ENCODE measurements around the gene METRNL. TPM values are rescaled to one million over a fixed set of nuclear protein-coding genes. Genes with fewer than 3 reads are reported as not detected.
"Not testable (repeated sequence)": the region's sequence is repeated elsewhere in the genome, so short reads cannot be mapped to it uniquely, and the experiment has no call there.

The METRNL gene
- total RNA-seq, 1 donor from 2014 or later, result 59.8 TPM

DNA sequence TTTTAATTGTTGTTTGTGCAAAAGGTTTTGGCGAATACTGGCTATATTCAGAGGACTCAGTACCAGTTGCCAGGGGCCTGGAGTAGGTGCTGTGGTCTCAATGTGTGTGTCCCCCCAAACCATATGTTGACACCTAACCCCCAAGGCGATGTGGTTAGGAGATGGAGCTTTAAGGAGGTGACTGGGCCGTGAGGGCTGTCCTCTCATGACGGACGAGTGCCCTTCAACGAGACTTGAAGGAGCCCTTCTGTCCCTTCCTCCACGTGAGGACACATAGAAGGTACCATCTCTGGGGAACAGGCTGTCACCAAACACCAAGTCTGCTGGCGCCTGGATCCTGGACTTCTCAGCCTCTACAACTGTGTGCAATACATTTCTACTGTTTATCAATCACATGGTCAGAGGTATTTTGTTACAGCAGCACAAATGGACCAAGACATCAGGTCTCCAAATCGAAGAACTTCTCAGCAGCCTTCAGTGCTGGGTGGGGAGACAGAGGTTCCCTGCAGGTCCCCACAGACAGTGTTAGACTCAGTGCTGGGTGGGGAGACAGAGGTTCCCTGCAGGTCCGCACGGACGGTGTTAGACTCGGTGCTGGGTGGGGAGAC lies 24.8 kb upstream of the METRNL start:
- DNase-seq, result peak; percentile 37
- no peaks in the 10 kb centered on the region for H3K36me3 ChIP-seq
- no peaks in the 10 kb centered on the region for H3K9me3 ChIP-seq
- TF ChIP-seq, protein P1, sequence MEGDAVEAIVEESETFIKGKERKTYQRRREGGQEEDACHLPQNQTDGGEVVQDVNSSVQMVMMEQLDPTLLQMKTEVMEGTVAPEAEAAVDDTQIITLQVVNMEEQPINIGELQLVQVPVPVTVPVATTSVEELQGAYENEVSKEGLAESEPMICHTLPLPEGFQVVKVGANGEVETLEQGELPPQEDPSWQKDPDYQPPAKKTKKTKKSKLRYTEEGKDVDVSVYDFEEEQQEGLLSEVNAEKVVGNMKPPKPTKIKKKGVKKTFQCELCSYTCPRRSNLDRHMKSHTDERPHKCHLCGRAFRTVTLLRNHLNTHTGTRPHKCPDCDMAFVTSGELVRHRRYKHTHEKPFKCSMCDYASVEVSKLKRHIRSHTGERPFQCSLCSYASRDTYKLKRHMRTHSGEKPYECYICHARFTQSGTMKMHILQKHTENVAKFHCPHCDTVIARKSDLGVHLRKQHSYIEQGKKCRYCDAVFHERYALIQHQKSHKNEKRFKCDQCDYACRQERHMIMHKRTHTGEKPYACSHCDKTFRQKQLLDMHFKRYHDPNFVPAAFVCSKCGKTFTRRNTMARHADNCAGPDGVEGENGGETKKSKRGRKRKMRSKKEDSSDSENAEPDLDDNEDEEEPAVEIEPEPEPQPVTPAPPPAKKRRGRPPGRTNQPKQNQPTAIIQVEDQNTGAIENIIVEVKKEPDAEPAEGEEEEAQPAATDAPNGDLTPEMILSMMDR (IDR thresholded peaks at IDR 0.05), result no peak
- H3K27ac ChIP-seq, result peak overlapping the region; percentile 74
- H3K4me3 ChIP-seq, result no peak overlapping the region
- H3K27me3 ChIP-seq (ENCODE audit: low read depth), result no peaks in the 10 kb centered on the region
- intact Hi-C loops (cut with DNase I), result no loop called here
- ATAC-seq, result no peak
- H3K4me1 ChIP-seq, result peaks cover 30% of the 10 kb centered on the region

DNA sequence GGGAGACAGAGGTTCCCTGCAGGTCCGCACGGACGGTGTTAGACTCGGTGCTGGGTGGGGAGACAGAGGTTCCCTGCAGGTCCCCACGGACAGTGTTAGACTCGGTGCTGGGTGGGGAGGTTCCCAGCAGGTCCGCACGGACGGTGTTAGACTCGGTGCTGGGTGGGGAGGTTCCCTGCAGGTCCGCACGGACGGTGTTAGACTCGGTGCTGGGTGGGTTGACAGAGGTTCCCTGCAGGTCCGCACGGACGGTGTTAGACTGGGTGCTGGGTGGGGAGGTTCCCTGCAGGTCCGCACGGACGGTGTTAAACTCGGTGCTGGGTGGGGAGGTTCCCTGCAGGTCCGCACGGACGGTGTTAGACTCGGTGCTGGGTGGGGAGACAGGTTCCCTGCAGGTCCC lies 24.2 kb upstream of the METRNL start:
- H3K9me3 ChIP-seq; ATAC-seq; H3K4me3 ChIP-seq; H3K36me3 ChIP-seq; H3K27ac ChIP-seq; DNase-seq; H3K27me3 ChIP-seq (ENCODE audit: low read depth); intact Hi-C loops (cut with DNase I): not testable (repeated sequence)
- peaks cover 30% of the 10 kb centered on the region for H3K4me1 ChIP-seq

DNA sequence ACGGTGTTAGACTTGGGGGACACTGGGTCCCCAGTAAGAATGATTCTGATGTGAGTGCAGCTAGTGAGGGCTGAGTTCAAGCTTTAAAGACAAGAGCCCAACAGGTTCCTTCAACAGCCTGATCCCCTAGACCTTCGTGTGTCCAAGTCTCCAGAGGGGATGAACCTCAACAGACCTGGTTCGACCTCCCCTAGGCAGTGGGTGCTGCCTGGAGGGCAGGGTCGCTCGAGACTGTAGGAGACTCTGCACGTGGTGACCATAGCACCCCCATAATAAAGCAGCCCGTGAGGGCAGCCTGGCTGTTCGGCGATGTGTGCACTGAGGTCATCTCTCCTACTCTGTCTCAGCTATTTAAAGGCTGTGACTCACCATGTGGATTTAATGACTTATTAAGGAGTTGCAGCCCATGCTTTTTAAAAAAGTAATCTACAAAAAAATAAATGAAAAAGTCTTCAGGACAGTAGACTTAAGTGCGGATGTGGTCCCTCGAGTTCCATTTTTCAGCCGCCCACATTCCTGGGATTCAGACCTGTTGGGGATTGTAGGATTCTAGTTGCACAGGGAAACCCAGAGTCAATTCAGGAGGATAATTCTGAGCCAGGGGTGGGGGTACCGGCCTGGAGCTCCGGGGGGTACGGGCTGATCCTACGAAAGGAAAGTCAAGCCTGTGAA lies 23.4 kb upstream of the METRNL start:
- no peak for ATAC-seq
- intact Hi-C loops (cut with DNase I), result no loop called here
- Histone ChIP-seq H3K36me3 (no peaks in the 10 kb centered on the region), H3K9me3 (no peaks in the 10 kb centered on the region), H3K4me3 (no peak overlapping the region), H3K4me1 (peaks cover 25% of the 10 kb centered on the region), H3K27ac (no peak overlapping the region), H3K27me3 (ENCODE audit: low read depth) (no peaks in the 10 kb centered on the region)
- TF ChIP-seq, protein P1 (IDR thresholded peaks at IDR 0.05), result no peak
- no peak for DNase-seq

DNA sequence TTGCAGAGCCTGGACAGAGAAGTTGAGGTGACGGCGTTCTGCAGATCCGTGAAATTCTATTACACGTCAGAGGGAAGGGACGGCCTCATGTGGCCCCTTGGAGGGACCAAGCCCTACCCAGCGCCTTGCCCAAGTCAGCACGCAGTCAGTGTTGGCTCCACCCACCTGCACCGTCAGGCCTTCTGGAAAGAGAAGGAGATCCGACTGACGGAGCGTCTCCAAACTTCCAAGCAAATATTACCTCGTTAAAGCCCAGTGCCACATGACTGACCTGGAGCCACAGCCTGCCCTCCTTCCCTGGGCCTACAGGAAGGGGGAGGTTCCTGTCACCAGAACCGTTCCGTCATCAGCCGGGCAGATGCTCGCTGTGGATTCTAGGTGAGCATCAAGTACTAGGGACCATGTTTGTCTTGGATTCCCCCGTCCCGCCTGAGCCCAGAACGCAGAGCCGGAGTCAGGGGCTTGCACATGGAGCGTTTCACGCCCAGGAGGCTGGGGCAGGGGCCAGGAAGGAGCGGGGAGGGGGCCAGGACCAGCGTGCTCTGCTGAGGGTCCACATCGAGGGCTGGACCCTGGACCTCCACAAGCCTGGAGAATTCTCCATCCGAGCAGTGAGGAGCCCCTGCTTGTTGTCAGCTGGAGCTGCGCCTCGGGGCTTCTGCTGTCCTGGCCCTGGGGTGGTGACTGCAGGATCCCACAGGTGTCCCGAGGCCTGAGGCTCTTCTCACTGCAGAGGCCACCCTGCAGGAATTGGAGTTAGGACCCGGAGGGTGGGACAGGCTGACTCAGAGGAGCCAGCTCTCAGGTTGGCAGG lies 22.6 kb upstream of the METRNL start:
- Histone ChIP-seq H3K4me1 (peaks cover 25% of the 10 kb centered on the region), H3K27ac (no peak overlapping the region), H3K4me3 (no peak overlapping the region), H3K27me3 (ENCODE audit: low read depth) (no peaks in the 10 kb centered on the region), H3K36me3 (no peaks in the 10 kb centered on the region), H3K9me3 (no peaks in the 10 kb centered on the region)
- intact Hi-C loops (cut with DNase I), result no loop called here
- ATAC-seq (no peak), DNase-seq (peak; percentile 42)
- TF ChIP-seq, protein P1 (IDR thresholded peaks at IDR 0.05), result no peak

DNA sequence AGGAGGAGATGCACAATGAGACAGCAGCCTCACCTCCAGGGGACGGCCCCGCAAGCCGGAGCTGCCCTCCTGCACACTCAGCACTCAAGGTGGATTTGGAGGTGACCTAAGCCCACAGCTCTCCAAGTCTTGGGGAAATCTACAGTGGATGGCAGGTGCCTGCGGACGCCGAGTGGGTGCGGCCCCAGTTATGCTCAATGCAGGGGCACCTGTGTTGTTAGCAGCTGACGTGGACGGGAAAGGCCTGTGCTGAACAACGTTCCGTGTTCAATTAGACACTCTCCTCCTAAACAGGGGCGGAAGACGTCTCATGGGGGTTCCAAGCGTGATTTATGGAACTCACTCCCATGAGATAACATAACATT lies 22.0 kb upstream of the METRNL start:
- intact Hi-C loops (cut with DNase I), result no loop called here
- no peaks in the 10 kb centered on the region for H3K36me3 ChIP-seq
- H3K4me1 ChIP-seq, result peaks cover 20% of the 10 kb centered on the region
- H3K27ac ChIP-seq, result no peak overlapping the region
- no peak overlapping the region for H3K4me3 ChIP-seq
- ATAC-seq, result no peak
- H3K9me3 ChIP-seq, result no peaks in the 10 kb centered on the region
- no peak for DNase-seq
- no peaks in the 10 kb centered on the region for H3K27me3 ChIP-seq (ENCODE audit: low read depth)
- TF ChIP-seq, protein P1 (IDR thresholded peaks at IDR 0.05), result no peak

Data from lower lobe of right lung (tissue), 2 donors.